ENCODE data around the gene ABTB1.

The ABTB1 gene

DNA sequence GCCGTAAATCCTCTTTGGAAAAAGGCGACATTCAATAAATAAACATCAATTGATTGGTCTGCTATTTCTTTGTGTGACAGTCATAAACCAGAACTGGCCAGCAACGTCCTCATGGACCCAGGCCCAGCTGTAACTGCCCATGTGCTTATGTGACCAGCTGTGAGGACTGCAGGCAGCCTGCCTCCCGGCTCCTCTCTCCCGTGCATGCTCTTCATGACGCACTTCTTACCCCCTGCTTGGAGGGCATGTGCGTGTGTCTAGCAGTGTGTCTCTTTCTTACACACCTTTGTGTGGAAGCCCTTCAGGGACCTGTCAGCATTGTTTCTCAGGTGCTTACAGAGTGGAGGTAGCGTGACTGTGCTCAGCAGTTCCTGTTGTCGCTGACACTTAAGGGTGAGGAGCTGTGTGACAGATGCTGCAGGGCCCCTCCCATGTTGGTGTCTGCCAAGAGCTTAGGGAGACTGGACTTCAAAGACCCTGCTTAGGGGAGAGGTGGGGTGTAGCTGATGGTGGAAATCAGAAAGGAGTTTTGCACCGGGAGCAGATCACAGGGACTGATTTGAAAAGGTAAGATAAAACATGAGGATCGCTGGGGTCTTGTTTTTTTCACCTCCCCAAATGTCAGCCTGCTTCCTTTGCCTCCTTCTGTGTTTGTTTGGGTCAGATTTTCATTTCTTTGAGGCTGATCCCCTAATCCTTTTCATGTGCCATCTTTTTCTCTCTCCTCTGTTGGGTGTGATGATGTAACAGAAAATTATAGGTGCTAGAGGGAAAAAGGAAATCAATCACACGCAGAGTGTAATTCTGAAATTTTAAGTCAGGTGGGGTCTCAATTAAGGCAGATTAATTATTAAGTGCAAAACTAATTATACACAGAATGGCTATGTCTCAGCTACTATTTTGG, 41.7 kb upstream of the ABTB1 start:
- no peak overlapping the region for H3K27ac ChIP-seq
- TF ChIP-seq, protein P1, sequence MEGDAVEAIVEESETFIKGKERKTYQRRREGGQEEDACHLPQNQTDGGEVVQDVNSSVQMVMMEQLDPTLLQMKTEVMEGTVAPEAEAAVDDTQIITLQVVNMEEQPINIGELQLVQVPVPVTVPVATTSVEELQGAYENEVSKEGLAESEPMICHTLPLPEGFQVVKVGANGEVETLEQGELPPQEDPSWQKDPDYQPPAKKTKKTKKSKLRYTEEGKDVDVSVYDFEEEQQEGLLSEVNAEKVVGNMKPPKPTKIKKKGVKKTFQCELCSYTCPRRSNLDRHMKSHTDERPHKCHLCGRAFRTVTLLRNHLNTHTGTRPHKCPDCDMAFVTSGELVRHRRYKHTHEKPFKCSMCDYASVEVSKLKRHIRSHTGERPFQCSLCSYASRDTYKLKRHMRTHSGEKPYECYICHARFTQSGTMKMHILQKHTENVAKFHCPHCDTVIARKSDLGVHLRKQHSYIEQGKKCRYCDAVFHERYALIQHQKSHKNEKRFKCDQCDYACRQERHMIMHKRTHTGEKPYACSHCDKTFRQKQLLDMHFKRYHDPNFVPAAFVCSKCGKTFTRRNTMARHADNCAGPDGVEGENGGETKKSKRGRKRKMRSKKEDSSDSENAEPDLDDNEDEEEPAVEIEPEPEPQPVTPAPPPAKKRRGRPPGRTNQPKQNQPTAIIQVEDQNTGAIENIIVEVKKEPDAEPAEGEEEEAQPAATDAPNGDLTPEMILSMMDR (IDR thresholded peaks at IDR 0.05): no peak
- no peak for TF ChIP-seq ZFX (IDR thresholded peaks at IDR 0.05; ENCODE audit: borderline replicate concordance)

DNA sequence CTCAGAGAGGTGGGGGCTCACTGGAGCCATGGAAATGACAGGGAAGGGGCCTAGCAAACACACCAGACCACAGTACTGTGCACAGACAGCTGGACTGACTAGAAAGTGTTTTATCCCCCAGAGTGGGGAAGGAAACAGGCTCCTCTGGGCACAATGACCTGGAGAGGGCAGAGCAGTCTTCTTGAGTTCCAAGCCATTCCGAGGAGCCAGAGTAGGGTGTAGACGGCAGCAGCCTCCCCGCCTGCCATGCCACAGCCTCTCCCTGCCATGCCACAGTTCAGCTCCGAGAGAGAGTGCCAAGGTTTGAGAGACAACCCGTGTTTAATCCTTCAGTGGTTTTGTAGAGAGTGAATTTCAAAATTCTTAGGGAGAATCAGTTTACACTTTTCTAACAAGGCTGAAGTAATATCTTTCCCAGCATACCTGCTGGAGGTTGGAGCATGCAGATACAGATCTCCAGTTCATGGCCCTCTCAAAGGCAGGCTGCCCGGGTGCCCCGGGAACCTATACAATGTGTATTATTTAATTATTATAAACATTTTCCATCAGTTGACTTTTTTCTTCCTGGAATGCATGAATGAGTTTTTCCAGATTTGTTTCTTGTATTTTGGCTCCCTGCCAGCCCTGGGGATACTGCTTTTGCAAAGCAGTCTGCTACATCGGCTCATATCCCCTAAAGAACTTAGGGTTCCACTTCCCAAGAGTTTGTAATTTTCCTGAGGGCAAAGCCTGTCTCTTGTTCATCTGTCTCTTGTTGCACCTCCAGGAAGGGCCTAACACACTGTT, 40.5 kb upstream of the ABTB1 start:
- H3K27ac ChIP-seq: no peak overlapping the region
- no peak for TF ChIP-seq ZFX (IDR thresholded peaks at IDR 0.05; ENCODE audit: borderline replicate concordance)
- TF ChIP-seq, protein P1 (IDR thresholded peaks at IDR 0.05): no peak

DNA sequence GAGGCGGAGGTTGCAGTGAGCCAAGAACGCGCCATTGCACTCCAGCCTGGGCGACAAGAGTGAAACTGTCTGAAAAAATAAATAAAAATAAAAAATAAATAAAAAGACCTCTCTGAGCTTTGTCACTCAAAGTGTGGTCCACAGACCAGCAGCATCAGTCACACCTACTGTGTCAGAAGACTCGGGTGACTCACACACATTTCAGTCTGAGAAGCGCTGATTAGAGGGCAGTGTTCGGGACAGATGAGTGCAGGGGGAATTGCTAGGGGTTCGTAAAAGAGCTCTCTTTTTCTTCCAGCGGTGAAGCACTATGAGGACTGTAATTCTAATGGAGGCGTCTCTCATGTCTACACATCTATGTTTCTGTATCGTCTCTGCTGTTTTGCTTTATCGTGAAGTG, 38.1 kb upstream of the ABTB1 start:
- no peak overlapping the region for H3K27ac ChIP-seq
- TF ChIP-seq ZFX (IDR thresholded peaks at IDR 0.05; ENCODE audit: borderline replicate concordance): no peak
- TF ChIP-seq, protein P1 (IDR thresholded peaks at IDR 0.05): no peak

DNA sequence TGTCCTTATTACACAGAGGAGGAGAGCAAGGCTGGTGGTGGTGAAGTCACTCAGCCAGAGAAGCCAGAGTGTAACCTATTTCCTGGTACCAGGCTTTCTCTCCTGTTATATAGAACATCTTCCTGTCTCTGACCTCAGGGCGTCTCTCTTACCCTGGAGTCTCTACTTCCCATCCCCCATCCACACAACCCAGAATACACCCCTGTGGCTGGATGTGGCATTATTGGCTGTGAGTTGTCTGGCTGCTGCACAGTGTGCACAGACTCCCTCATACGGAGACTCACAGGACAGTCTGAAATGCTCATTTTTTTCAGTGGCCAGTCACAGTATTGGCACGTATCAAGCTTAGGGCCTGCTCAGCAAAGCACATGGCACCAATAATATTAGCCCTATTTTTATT, 35.2 kb upstream of the ABTB1 start:
- no peak overlapping the region for H3K27ac ChIP-seq
- no peak for TF ChIP-seq ZFX (IDR thresholded peaks at IDR 0.05; ENCODE audit: borderline replicate concordance)
- TF ChIP-seq, protein P1 (IDR thresholded peaks at IDR 0.05): no peak

DNA sequence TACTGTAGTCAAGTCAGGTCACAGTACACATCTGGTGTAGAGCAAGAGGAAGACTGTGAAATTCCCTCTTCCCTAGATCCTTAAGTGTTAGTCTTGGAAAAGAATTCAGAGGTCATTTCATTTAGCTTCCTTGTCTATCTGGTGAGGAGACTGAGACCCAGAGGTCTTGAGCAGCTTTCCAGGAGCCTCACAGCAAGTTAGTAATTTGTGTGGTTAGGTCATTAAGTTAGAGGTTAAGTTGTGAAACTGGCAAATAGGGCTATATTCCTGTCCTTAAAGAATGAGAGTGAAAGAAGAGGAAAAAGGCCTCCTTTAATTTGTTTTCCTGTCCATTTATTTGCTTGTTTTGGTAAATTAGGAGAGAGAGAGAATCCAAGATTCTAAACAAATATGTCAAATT, 34.8 kb upstream of the ABTB1 start:
- TF ChIP-seq, protein P1 (IDR thresholded peaks at IDR 0.05): no peak

DNA sequence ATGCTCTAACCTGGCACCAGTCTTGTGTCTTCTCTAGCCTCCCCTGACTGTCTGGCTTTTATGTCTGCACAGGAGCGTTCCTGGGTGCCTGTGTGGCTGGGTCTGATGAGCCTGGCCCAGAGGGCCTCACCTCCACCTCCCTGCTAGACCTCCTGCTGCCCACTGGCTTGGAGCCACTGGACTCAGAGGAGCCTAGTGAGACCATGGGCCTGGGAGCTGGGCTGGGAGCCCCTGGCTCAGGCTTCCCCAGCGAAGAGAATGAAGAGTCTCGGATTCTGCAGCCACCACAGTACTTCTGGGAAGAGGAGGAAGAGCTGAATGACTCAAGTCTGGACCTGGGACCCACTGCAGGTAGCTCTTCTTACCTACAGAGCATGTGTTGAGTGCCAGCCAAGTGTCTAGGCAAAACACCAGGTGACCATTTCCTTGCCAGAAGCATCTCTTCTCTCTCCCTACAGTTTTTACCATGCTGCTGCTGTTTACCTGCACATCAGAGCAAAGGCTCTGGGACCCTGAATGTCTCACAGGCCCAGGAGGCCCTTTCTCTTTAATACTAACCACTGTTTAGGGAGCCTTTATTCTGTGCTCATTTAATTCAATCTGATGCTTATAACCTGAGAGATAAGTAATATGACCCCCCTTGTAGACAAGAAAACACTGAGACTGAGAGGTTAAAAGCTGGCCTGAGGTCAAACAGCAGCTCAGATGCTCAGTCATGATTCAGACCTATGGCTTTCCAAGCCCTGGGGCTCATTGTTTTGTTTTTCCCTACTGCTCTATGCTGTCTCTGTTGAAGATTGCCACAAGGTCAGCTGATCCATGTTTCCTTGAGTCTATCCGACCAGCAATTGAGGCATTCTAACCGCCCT, 33.3 kb upstream of the ABTB1 start:
- no peak for TF ChIP-seq ZFX (IDR thresholded peaks at IDR 0.05; ENCODE audit: borderline replicate concordance)
- TF ChIP-seq, protein P1 (IDR thresholded peaks at IDR 0.05): no peak
- no peak overlapping the region for H3K27ac ChIP-seq

More for the DNA sequence above, 34.8 kb upstream of the ABTB1 start:
- H3K27ac ChIP-seq: no peak overlapping the region
